HCT116 (cell line): ENCODE measurements around the gene ARHGAP33. TPM values are rescaled to one million over a fixed set of nuclear protein-coding genes. Genes with fewer than 3 reads are reported as not detected.

Experiments
- ATAC-seq: fragments of 200-7000 bp; cut with Tn5 transposase; 2 replicates; pipeline ENCODE4 v1.9.1; 2020; ENCODE audit warnings: mild to moderate bottlenecking, moderate library complexity
- BruUV-seq: library from RNA; stranded (reverse); fragments of 400-500 nt; replicated peaks from 2 replicates; lab custom pipeline; 2021; lab: Mats Ljungman, UMichigan
- CTCF ChIA-PET: fragments of 300-600 bp; sonication (Branson Sonifier 250); formaldehyde crosslinking; loops from one replicate; lab custom pipeline; 2021; ENCODE audit warnings: antibody characterized with exemption; lab: Charles Lee
- POLR2A ChIA-PET: fragments of 300-600, 350-600 bp; sonication (Branson Sonifier 250); formaldehyde crosslinking; loops from one replicate; lab custom pipeline; 2021; ENCODE audit warnings: antibody characterized with exemption; lab: Charles Lee
- RAD21 ChIA-PET, 2 experiments: fragments of 300-600 bp; sonication (Branson Sonifier 250); formaldehyde crosslinking; loops; one replicate each; lab custom pipeline; 2023; ENCODE audit warnings: low total read pairs in 2 of 2; ENCODE audit not compliant: uncharacterized antibody in 2 of 2, unreplicated experiment in 2 of 2, low non-redundant PET in 1 of 2; lab: Charles Lee
- DNase-seq: peaks from one replicate; pipeline ENCODE4 v3.0.0-alpha.2; 2010; ENCODE audit warnings: low read depth, low spot score
- H2AFZ ChIP-seq: fragments of 200-600 bp; shearing (Covaris generic), sonication (generic); 2 replicates; pipeline ENCODE4 v1.6.1; 2017; ENCODE audit warnings: low read depth, mixed run types, mixed read lengths, antibody characterized with exemption, low read length; ENCODE audit not compliant: poor library complexity, severe bottlenecking
- H3K27ac ChIP-seq: 2 replicates; pipeline ENCODE4 v1.5.1; 2012; ENCODE audit warnings: low read depth, low read length
- H3K27me3 ChIP-seq: fragments of 200-600 bp; sonication (generic); 2 replicates; pipeline ENCODE4 v1.6.1; 2016; ENCODE audit warnings: mixed run types, low read length, mixed read lengths; ENCODE audit not compliant: insufficient read depth
- H3K36me3 ChIP-seq, 2 experiments: fragments of 200-500 bp in 1 of 2; fragments of 200-600 bp in 1 of 2; sonication (Bioruptor generic) in 1 of 2; sonication (generic) in 1 of 2; 2 replicates each; pipeline versions ENCODE4 v1.5.1 to v1.6.1; 2014 to 2016; ENCODE audit warnings: low read length in 2 of 2, inconsistent platforms in 1 of 2, mixed read lengths in 1 of 2, mixed run types in 1 of 2; ENCODE audit not compliant: insufficient read depth in 2 of 2, control insufficient read depth in 1 of 2
- H3K4me1 ChIP-seq, 2 experiments: fragments of 200-600 bp in 1 of 2; sonication (generic) in 1 of 2; 2 replicates each; pipeline versions ENCODE4 v1.5.1 to v1.6.1; 2012 to 2017; ENCODE audit warnings: low read length in 2 of 2, inconsistent platforms in 1 of 2, mild to moderate bottlenecking in 1 of 2, mixed read lengths in 1 of 2, mixed run types in 1 of 2, moderate library complexity in 1 of 2; ENCODE audit not compliant: insufficient read depth in 2 of 2, control insufficient read depth in 1 of 2
- H3K4me2 ChIP-seq: fragments of 200-600 bp; sonication (generic); 2 replicates; pipeline ENCODE4 v1.6.1; 2017; ENCODE audit warnings: mixed run types, low read length, mixed read lengths
- H3K4me3 ChIP-seq, 2 experiments: fragments of 200-600 bp in 1 of 2; sonication (generic) in 1 of 2; replicated peaks in 1 of 2; 2 replicates each; pipeline ENCODE4 v1.5.1; 2011 to 2016; ENCODE audit warnings: low read length in 2 of 2, control low read depth in 1 of 2, low read depth in 1 of 2, mild to moderate bottlenecking in 1 of 2, mixed read lengths in 1 of 2, mixed run types in 1 of 2
- H3K79me2 ChIP-seq: fragments of 200-600 bp; sonication (generic); 2 replicates; pipeline ENCODE4 v1.6.1; 2017; ENCODE audit warnings: mild to moderate bottlenecking, mixed run types, low read length, moderate library complexity, mixed read lengths; ENCODE audit not compliant: insufficient read depth
- H3K9ac ChIP-seq: fragments of 200-600 bp; sonication (generic); 2 replicates; pipeline ENCODE4 v1.6.1; 2016; ENCODE audit warnings: low read length, mixed read lengths
- H3K9me2 ChIP-seq: fragments of 200-600 bp; sonication (generic), shearing (Covaris generic); 2 replicates; pipeline ENCODE4 v1.6.1; 2017; ENCODE audit warnings: mixed run types, mild to moderate bottlenecking, moderate library complexity; ENCODE audit not compliant: insufficient read depth
- H3K9me3 ChIP-seq, 2 experiments: fragments of 200-500 bp in 1 of 2; fragments of 200-600 bp in 1 of 2; sonication (Bioruptor generic) in 1 of 2; sonication (generic) in 1 of 2; 2 replicates each; pipeline ENCODE4 v1.6.1; 2014 to 2017; ENCODE audit warnings: low read length in 2 of 2, mixed read lengths in 2 of 2, inconsistent platforms in 1 of 2, low read depth in 1 of 2, mild to moderate bottlenecking in 1 of 2, mixed run types in 1 of 2, moderate library complexity in 1 of 2; ENCODE audit not compliant: control insufficient read depth in 1 of 2, insufficient read depth in 1 of 2
- H4K20me1 ChIP-seq: fragments of 200-600 bp; sonication (generic), shearing (Covaris generic); 2 replicates; pipeline ENCODE4 v1.6.1; 2017; ENCODE audit warnings: mixed run types, mild to moderate bottlenecking, moderate library complexity; ENCODE audit not compliant: insufficient read depth
- ATF3 ChIP-seq: IDR thresholded peaks from 2 replicates; pipeline ENCODE4 v1.6.1; 2012
- CEBPB ChIP-seq: IDR thresholded peaks from 2 replicates; pipeline ENCODE4 v1.6.1; 2012; ENCODE audit warnings: low read depth
- EZH2 ChIP-seq: fragments of 200-600 bp; sonication (generic); IDR thresholded peaks from 2 replicates; pipeline ENCODE4 v1.6.1; 2017; ENCODE audit warnings: antibody characterized with exemption, mixed run types
- EZH2phosphoT487 ChIP-seq: fragments of 200-600 bp; IDR thresholded peaks from 2 replicates; pipeline ENCODE4 v1.6.1; 2018; ENCODE audit warnings: antibody characterized with exemption, borderline replicate concordance
- JUND ChIP-seq: IDR thresholded peaks from 2 replicates; pipeline ENCODE4 v1.6.1; 2012
- MAX ChIP-seq: IDR thresholded peaks from 2 replicates; pipeline ENCODE4 v1.6.1; 2012
- POLR2A ChIP-seq: IDR thresholded peaks from 2 replicates; pipeline ENCODE4 v1.7.0; 2011; ENCODE audit warnings: borderline replicate concordance; ENCODE audit not compliant: insufficient read depth, insufficient read length; ENCODE audit errors: extremely low read depth
- RAD21 ChIP-seq: IDR thresholded peaks from 2 replicates; pipeline ENCODE4 v1.6.1; 2012; ENCODE audit warnings: low read depth, mild to moderate bottlenecking
- SIN3A ChIP-seq: IDR thresholded peaks from 2 replicates; pipeline ENCODE4 v1.6.1; 2012; ENCODE audit warnings: low read depth
- SP1 ChIP-seq: IDR thresholded peaks from 2 replicates; pipeline ENCODE4 v1.6.1; 2012; ENCODE audit warnings: low read depth
- SRF ChIP-seq: IDR thresholded peaks from 2 replicates; pipeline ENCODE4 v1.6.1; 2012; ENCODE audit warnings: low read depth
- YY1 ChIP-seq: IDR thresholded peaks from 2 replicates; pipeline ENCODE4 v1.6.1; 2011; ENCODE audit warnings: low read length, low read depth, moderate library complexity, mild to moderate bottlenecking; ENCODE audit not compliant: insufficient replicate concordance; ENCODE audit errors: extremely low read depth
- intact Hi-C: fragments of 100-400 bp; cut with micrococcal nuclease; formaldehyde crosslinking; loops from 2 replicates; pipeline ENCODE4 v1.10.0; 2022
- total RNA-seq: library from RNA; stranded (reverse); gene quantifications from one replicate; pipeline ENCODE4 v1.2.1, GENCODE V29; 2021; ENCODE audit not compliant: unreplicated experiment

The ARHGAP33 gene
- total RNA-seq, 1 experiment from 2014 or later = 30.2 TPM

- ATAC-seq = no peak
- Histone ChIP-seq H4K20me1 (no peaks in the 10 kb centered on the region), H2AFZ (peak overlapping the region; percentile 17), H3K4me2 (peak overlapping the region; percentile 77), H3K27ac (no peak overlapping the region), H3K27me3 (no peaks in the 10 kb centered on the region), H3K9ac (no peak overlapping the region)
- BruUV-seq = no TSS peak
- POLR2A ChIA-PET = no interaction called here
- TF ChIP-seq EZH2 = no peak
- no peak for TF ChIP-seq POLR2A
- TF ChIP-seq JUND = no peak
- no peak for TF ChIP-seq YY1
- no peak for TF ChIP-seq CEBPB
- TF ChIP-seq EZH2phosphoT487 = no peak
- no peak for TF ChIP-seq SP1
- TF ChIP-seq SIN3A = no peak
- no peak for TF ChIP-seq ATF3
- TF ChIP-seq MAX = no peak
- TF ChIP-seq, all 23 proteins: peak for 0
- intact Hi-C loops = no loop called here
- ChIA-PET CTCF (no interaction called here), RAD21 (no interaction called here)
- H3K36me3 ChIP-seq = no peaks in the 10 kb centered on the region
- no peaks in the 10 kb centered on the region for H3K9me3 ChIP-seq
- H3K4me3 ChIP-seq = peak overlapping the region in 1 of 2 experiments; percentile 65; a peak in 2 of 4 replicates
- peaks cover 9 to 16% of the 10 kb centered on the region in 2 experiments; a peak in 3 of 4 replicates for H3K4me1 ChIP-seq
- no peaks in the 10 kb centered on the region for H3K9me2 ChIP-seq
- no peak for DNase-seq
- 0 out of 2 replicates have a peak, but pooled peaks cover 3% of the 10 kb centered on the region for H3K79me2 ChIP-seq
These were observed 904 bp upstream of the ARHGAP33 start for GRCh38 chr19:35774274-35775045.

- no peaks in the 10 kb centered on the region for H3K9me2 ChIP-seq
- ChIA-PET POLR2A (no interaction called here), RAD21 (no interaction called here), CTCF (no interaction called here)
- H3K4me3 ChIP-seq = peak overlapping the region; percentile 15 to 65; a peak in 3 of 4 replicates
- no peak overlapping the region for H3K9ac ChIP-seq
- intact Hi-C loops = no loop called here
- H3K79me2 ChIP-seq = 0 out of 2 replicates have a peak, but pooled peaks cover 3% of the 10 kb centered on the region
- H3K27ac ChIP-seq = no peak overlapping the region
- peaks cover 9 to 16% of the 10 kb centered on the region in 2 experiments; a peak in 3 of 4 replicates for H3K4me1 ChIP-seq
- H2AFZ ChIP-seq = peak overlapping the region; percentile 17
- BruUV-seq = no TSS peak
- no peak for ATAC-seq
- H3K9me3 ChIP-seq = no peaks in the 10 kb centered on the region
- no peaks in the 10 kb centered on the region for H4K20me1 ChIP-seq
- H3K36me3 ChIP-seq = no peaks in the 10 kb centered on the region
- TF ChIP-seq EZH2 (no peak), ATF3 (no peak), RAD21 (no peak), SRF (no peak), YY1 (no peak), SIN3A (no peak)
- TF ChIP-seq, all 23 proteins: peak for 0
- DNase-seq = no peak
- Histone ChIP-seq H3K4me2 (peak overlapping the region; percentile 77), H3K27me3 (no peaks in the 10 kb centered on the region)
These were observed 392 bp upstream of the ARHGAP33 start for GRCh38 chr19:35775046-35775297.
